Smooth muscle cell (in vitro differentiated cells): ENCODE results near the gene ARF1. TPM values are rescaled to one million over a fixed set of nuclear protein-coding genes. Genes with fewer than 3 reads are reported as not detected.

Source experiments
- DNase-seq: peaks from one replicate; lab custom pipeline; 2025; ENCODE audit not compliant: unreplicated experiment; lab: John Stamatoyannopoulos, UW
- H2AFZ ChIP-seq: fragments of 200-600 bp; sonication (generic); 2 replicates; pipeline ENCODE4 v1.6.0; 2016; ENCODE audit warnings: antibody characterized with exemption, low read depth, mild to moderate bottlenecking
- H3F3A ChIP-seq: fragments of 200-600 bp; sonication (generic); 2 replicates; pipeline ENCODE4 v1.6.0; 2017; ENCODE audit warnings: antibody characterized with exemption, low read depth
- H3K27ac ChIP-seq: fragments of 200-600 bp; sonication (generic); 2 replicates; pipeline ENCODE4 v1.5.1; 2016; ENCODE audit warnings: low read depth, mild to moderate bottlenecking
- H3K27me3 ChIP-seq: fragments of 200-600 bp; sonication (generic); 2 replicates; pipeline ENCODE4 v1.6.1; 2016; ENCODE audit warnings: low read depth, mild to moderate bottlenecking
- H3K36me3 ChIP-seq: fragments of 200-600 bp; sonication (generic); 2 replicates; pipeline ENCODE4 v1.5.1; 2016; ENCODE audit warnings: low read depth
- H3K4me1 ChIP-seq: fragments of 200-600 bp; sonication (generic); 2 replicates; pipeline ENCODE4 v1.5.1; 2016; ENCODE audit warnings: low read depth
- H3K4me2 ChIP-seq: fragments of 200-600 bp; sonication (generic); 2 replicates; pipeline ENCODE4 v1.6.0; 2016; ENCODE audit warnings: mild to moderate bottlenecking
- H3K4me3 ChIP-seq: fragments of 200-600 bp; sonication (generic); 2 replicates; pipeline ENCODE4 v1.5.1; 2016; ENCODE audit warnings: mild to moderate bottlenecking
- H3K79me2 ChIP-seq: fragments of 200-600 bp; sonication (generic); 2 replicates; pipeline ENCODE4 v1.6.0; 2016; ENCODE audit warnings: low read depth, mild to moderate bottlenecking
- H3K9ac ChIP-seq: fragments of 200-600 bp; sonication (generic); 2 replicates; pipeline ENCODE4 v1.6.0; 2016; ENCODE audit warnings: low read depth
- H3K9me3 ChIP-seq: fragments of 200-600 bp; sonication (generic); replicated peaks from 2 replicates; pipeline ENCODE4 v1.5.1; 2016; ENCODE audit warnings: low read depth
- H4K20me1 ChIP-seq: fragments of 200-600 bp; sonication (generic); 2 replicates; pipeline ENCODE4 v1.6.0; 2016; ENCODE audit warnings: low read depth
- WGBS: methylation state at CpG from one replicate; pipeline ENCODE4 v1.1.7; 2016; ENCODE audit warnings: low lambda C conversion rate; 5-methylcytosine and 5-hydroxymethylcytosine counted together
- polyA plus RNA-seq: library from polyadenylated mRNA; unstranded; fragments of >200 nt; fragmentation: Nextera tagmentation; extraction: Ambion mirVana; gene quantifications from 2 replicates; pipeline ENCODE4 v1.2.1, GENCODE V29; 2016
- total RNA-seq: library from RNA; depleted of rRNA; stranded (reverse); fragments of >200 nt; gene quantifications from 2 replicates; pipeline ENCODE4 v1.2.3, GENCODE V29; 2014
- TF ChIP-seq, protein P1 (sequence below): fragments of 200-600 bp; sonication (generic); IDR thresholded peaks from 2 replicates; pipeline ENCODE4 v1.5.1; 2017; ENCODE audit warnings: borderline replicate concordance, mild to moderate bottlenecking, antibody characterized with exemption; ENCODE audit not compliant: insufficient read depth, poor library complexity, severe bottlenecking

Gene ARF1
- total and polyA plus RNA-seq, 2 experiments from 2014 or later = 237 to 698 TPM

DNA sequence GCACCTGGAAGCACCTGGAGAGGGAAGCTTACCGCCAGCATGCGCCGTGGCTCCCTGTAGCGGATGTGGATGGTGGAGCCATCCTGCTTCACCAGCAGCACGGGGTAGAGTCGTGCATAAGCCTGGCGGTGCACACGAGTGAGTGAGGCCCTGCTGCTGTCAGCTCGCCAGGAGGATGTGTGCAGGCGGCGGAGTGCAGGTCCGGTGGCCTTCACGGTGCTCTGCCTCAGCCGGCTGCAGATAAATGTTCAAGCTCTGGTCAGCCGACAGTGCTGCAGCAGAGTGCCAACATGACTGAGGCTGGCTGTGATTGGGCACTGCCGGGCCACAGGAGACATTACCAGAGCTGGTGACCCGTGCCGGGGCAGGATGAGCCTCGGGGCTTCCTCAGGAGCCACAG is 25.1 kb downstream of the ARF1 start:
- Histone ChIP-seq H3K36me3 (no peaks in the 10 kb centered on the region), H3K4me2 (no peak overlapping the region), H2AFZ (no peak overlapping the region), H3F3A (peaks cover 3% of the 10 kb centered on the region), H3K79me2 (peaks cover 11% of the 10 kb centered on the region), H4K20me1 (no peaks in the 10 kb centered on the region), H3K4me3 (no peak overlapping the region), H3K4me1 (peaks cover 12% of the 10 kb centered on the region), H3K27ac (no peak overlapping the region), H3K27me3 (no peaks in the 10 kb centered on the region), H3K9ac (no peak overlapping the region), H3K9me3 (no peaks in the 10 kb centered on the region)
- WGBS = 98% methylated on average over 19 of the region's 19 CpGs
- TF ChIP-seq, protein P1, sequence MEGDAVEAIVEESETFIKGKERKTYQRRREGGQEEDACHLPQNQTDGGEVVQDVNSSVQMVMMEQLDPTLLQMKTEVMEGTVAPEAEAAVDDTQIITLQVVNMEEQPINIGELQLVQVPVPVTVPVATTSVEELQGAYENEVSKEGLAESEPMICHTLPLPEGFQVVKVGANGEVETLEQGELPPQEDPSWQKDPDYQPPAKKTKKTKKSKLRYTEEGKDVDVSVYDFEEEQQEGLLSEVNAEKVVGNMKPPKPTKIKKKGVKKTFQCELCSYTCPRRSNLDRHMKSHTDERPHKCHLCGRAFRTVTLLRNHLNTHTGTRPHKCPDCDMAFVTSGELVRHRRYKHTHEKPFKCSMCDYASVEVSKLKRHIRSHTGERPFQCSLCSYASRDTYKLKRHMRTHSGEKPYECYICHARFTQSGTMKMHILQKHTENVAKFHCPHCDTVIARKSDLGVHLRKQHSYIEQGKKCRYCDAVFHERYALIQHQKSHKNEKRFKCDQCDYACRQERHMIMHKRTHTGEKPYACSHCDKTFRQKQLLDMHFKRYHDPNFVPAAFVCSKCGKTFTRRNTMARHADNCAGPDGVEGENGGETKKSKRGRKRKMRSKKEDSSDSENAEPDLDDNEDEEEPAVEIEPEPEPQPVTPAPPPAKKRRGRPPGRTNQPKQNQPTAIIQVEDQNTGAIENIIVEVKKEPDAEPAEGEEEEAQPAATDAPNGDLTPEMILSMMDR = no peak
- no peak for DNase-seq

DNA sequence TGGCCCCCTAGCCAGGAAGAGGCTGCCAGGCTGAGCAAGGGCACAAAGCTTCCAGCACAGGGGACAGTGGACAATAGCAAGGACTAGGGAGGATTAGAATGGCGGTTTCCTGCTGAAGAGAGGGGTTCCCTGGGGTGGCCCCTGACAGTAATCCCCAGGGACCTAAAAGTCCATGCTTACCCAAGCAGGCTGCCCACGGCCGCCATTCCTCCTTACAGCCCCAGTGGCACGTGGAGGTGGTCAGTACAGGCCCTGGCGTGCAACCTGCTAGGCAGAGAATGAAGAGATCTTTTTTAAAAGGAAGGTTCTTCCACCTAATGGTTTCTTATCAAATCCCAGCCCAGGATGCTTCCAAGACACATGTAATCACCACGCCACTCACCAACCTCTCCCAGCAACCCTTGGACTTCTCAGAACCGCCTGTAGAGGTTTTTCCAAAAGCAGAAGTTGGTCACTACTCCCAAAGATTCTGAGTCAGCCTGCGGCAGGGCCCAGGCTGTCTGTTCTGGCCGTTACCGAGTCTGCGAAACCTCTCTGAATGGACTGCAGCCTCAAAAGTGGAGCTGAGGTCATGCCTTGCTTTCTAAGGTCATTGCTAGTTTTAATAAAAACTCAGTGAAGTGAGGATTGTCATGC is 25.7 kb downstream of the ARF1 start:
- WGBS = 86% methylated on average over 11 of the region's 11 CpGs
- peak overlapping the region; percentile 97 for H3K9ac ChIP-seq
- peak overlapping the region; percentile 73 for H3K27ac ChIP-seq
- H4K20me1 ChIP-seq = no peaks in the 10 kb centered on the region
- no peak for DNase-seq
- H3K27me3 ChIP-seq = no peaks in the 10 kb centered on the region
- no peaks in the 10 kb centered on the region for H3K36me3 ChIP-seq
- TF ChIP-seq, protein P1 = no peak
- no peak overlapping the region for H2AFZ ChIP-seq
- H3F3A ChIP-seq = peaks cover 3% of the 10 kb centered on the region
- H3K79me2 ChIP-seq = peaks cover 11% of the 10 kb centered on the region
- H3K9me3 ChIP-seq = no peaks in the 10 kb centered on the region
- peak overlapping the region; percentile 98 for H3K4me3 ChIP-seq
- peak overlapping the region; percentile 99 for H3K4me2 ChIP-seq
- H3K4me1 ChIP-seq = peaks cover 12% of the 10 kb centered on the region

DNA sequence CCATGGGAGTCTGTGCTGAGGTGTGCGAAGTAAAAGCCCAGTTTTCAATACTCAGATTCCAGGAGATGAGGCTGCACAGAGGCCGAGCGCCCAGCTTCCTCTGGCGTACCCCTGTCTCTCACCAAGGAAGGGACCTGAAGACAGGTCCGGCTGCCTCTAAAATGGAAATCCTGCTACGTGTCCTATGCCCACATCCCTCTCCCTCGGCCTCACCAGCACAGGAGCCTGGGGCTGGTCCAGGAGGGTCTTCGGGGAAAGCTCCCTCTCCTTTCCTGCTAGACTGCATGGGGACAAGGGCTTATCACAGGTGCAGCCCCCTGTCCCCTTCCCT is 26.2 kb downstream of the ARF1 start:
- no peaks in the 10 kb centered on the region for H3K9me3 ChIP-seq
- H3K27ac ChIP-seq = peak overlapping the region; percentile 73

More for the DNA sequence above, 26.2 kb downstream of the ARF1 start:
- DNase-seq = no peak
- TF ChIP-seq, protein P1 = no peak
- Histone ChIP-seq H4K20me1 (no peaks in the 10 kb centered on the region), H3K4me2 (peak overlapping the region; percentile 99), H3K27me3 (no peaks in the 10 kb centered on the region), H2AFZ (peak overlapping the region; percentile 90), H3K4me1 (peaks cover 10% of the 10 kb centered on the region), H3K36me3 (no peaks in the 10 kb centered on the region), H3F3A (peaks cover 3% of the 10 kb centered on the region), H3K9ac (peak overlapping the region; percentile 97), H3K79me2 (peaks cover 11% of the 10 kb centered on the region), H3K4me3 (peak overlapping the region; percentile 98)
- WGBS = 13% methylated on average over 8 of the region's 8 CpGs
